HG03097 (cell line): ENCODE measurements around the gene PTGES.
"Not testable (repeated sequence)": the region's sequence is repeated elsewhere in the genome, so short reads cannot be mapped to it uniquely, and the experiment has no call there.

Source experiments
- ATAC-seq: cut with Tn5 transposase; IDR thresholded peaks from one replicate; pipeline ENCODE4 v1.9.1; 2021; ENCODE audit not compliant: unreplicated experiment, low FRiP score

The PTGES gene, protein sequence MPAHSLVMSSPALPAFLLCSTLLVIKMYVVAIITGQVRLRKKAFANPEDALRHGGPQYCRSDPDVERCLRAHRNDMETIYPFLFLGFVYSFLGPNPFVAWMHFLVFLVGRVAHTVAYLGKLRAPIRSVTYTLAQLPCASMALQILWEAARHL

DNA sequence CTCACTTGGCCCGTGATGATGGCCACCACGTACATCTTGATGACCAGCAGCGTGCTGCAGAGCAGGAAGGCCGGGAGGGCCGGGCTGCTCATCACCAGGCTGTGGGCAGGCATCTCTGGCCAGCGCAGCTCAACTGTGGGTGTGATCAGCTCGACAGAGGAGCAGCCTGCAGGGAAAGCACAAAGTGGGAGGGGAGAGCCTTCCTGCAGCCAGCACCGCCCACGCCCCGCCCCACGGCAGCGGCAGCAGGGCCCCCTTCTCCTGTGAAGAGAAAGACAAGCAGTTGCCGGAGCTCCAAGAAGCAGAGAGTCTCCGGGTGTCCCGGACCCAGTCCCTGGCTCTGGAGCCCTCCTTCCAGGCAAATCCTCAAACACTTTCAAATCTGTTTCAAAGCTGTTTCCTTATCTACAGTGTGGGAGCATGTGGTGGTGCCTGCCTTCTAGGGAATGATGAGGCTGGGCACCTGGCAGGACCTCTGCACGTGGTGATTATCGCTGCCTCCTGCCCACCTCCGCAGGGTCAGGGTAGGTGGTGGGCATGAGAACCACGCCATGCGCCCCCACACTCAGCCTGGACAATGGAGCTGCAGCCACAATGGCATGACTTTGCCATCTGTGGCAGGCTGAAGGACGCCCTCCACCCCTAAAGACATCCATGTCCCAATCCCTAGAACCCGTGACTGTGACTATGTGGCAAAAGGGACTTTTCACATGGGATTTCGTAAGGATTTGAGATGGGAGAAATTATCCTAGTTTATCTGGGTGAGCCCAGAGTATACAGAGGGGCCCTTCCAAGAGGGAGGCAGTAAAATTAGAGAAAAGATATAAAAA lies at the start of gene PTGES:
Gene PTGES, minus strand, starts transcription at position 143 of the 830 bp plus-strand sequence. Its CDS starts 30 bp downstream, at position 113.
- ATAC-seq, result no peak

DNA sequence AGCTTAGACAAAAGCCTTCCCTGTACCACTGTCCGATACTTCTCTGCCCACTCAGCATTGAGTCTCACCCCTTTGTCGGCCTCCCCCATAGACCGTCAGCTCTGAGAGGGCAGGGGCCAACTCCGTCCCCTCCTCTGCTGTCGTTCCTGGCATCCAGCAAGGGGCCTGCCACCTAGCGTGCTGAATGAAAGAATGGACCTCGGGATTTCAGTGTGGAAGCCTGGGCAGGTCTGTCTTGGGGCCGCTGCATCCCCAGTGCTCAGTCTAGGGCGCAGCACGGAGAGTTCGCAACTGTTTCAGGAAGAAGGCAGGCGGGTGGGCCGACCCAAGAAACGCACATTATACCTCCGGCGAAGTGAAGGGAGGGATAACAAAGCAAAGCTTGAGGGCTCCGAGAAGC lies 48.7 kb upstream of the PTGES start:
- no peak for ATAC-seq

DNA sequence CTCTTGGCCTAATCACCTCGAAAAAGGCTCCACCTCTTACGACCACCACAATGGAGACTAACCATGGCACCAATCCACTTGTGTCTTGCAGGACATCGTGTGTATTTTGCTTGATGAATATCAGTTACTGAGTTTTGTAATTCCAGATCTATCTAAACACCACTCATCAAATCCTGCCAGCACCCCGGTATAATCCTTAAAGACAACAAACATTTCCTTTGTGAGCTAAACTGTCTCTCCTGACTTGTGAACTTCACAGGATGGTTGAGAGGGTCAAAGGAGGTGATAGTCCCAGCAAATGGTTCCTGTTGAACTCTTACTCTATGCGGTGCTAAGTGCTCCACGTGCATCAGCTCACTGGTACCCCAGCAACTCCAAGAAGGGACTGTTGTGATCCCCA lies 46.1 kb upstream of the PTGES start:
- ATAC-seq, result no peak

DNA sequence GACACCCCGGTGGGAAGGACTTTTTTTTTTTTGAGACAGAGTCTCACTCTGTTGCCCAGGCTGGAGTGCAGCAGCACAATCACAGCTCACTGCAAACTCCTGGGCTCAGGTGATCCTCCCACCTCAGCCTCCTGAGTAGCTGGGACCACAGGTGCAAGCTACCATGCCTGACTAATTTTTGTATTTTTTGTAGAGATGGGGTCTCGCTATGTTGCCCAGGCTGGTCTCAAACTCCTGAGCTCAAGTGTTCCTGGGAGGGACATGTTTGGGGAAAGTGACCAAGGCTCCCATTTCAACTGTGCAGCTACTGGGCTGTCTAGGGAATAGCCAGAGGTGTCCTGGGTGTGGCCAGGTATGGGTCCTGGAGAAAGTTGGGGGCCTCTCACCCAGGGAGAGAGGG lies 43.2 kb upstream of the PTGES start:
- ATAC-seq, result not testable (repeated sequence)

DNA sequence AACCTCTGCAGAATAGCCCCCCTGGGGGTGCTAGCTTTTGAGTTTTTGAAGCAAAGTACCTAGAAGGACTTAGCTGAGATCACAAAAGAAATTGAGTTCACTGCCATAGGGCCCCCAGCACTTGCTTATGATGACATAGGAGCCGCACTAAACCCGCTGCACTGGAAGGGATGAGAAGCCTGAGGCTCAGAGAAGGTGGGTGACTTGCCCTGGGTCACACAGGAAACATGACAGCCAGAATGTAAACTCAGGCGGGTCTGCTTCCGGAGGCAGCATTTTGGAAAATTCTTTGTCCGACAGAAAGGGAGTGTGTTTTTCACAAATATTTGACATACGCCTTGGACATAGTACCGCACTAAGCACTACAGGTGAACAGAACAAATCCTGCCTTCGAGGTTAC lies 41.7 kb upstream of the PTGES start:
- no peak for ATAC-seq

DNA sequence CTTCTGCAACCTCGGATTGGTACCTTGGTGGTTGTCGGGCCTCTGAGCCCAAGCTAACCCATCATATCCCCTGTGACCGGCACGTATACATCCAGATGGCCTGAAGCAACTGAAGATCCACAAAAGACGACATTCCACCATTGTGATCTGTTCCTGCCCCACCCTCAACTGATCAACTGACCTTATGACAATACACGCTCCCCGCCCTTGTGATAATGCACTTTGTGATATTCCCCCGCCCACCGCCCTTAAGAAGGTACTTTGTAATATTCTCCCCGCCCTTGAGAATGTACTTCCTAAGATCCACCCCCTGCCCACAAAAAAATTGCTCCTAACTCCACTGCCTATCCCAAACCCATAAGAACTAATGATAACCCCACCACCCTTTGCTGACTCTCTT lies 33.6 kb upstream of the PTGES start:
- no peak for ATAC-seq

DNA sequence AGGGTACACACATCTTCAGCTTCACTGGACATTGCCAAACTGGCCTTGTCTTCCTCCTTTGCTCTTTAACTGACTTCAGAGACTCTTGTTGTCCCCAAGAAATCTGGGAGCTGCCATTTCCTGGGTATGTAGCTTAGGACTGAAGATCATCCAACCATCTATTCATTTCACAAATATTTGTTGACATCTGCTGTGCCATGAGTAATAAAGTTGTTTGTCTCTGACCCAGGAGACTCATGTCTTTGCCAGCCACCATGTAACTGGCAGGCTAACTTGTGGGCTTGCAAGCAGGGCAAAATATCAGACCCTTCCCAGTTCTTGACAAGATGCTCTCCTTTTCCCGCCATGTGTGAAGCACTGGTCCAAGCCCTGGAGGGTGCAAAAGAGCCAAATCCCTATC lies 33.0 kb upstream of the PTGES start:
- no peak for ATAC-seq

DNA sequence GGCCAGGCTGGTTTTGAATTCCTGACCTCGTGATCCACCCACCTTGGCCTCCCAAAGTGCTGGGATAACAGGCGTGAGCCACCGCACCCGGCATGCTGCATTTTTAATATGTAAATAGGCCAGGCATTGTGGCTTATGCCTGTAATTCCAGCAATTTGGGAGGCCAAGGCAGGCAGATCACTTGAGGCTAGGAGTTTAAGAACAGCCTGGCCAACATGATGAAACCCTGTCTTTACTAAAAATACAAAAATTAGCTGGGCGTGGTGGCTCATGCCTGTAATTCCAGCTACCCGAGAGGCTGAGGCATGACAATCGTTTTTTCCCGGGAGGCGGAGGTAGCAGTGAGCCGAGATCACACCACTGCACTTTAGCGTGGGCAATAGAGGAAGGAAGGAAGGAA lies 32.1 kb upstream of the PTGES start:
- not testable (repeated sequence) for ATAC-seq

DNA sequence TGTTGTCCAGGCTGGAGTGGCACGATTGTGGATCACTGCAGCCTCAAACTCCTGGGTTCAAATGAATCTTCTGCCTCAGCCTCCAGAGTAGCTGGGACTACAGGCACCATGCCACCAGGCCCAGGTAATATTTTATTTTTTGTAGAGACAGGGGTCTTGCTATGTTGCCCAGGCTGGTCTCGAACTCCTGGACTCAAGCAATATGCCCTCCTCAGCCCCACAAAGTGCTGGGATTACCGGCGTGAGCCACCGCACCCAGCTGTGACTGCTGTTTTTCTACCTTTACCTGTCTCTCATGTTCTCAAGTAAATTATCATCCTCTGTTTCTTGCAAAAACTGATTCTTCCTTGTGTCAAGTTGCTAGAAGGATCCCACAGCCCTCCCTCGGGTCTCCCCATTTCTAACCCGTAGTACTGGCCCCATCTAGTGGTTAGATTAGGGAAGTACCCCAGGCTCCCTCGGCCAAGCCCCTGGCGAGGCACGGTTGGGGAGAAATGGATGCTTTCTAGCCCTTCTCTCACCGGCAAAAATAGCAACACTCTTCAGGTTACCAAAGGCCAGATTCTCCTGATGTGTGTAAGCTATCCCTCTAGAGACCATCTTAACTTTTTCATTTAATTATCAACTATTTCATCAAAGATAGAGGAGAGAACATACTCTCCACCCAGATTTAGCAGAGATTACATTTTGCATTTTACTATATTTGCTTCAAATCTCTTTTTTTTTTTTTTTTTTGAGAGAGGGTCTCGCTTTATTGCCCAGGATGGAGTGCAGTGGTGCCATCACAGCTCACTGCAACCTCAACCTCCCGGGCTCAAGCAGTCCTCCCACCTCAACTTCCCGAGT lies 30.9 kb upstream of the PTGES start:
- no peak for ATAC-seq

DNA sequence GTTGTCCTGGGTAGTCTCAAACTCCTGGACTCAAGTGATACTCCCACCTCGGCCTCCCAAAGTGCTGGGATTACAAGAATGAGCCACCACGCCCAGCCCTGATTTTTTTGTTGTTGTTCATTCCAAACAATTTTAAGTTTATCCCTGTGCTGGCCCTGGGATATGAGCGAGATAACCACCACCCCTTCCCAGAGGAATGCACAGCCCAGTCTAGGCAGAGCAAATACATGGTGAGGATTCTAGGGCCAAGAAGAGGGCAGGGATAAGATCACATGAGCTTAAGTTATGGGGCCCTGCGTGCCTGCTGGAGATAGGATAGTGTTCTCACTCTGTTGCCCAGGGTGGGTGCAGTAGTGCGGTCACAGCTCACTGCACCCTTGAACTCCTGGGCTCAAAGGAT lies 29.1 kb upstream of the PTGES start:
- ATAC-seq, result no peak

DNA sequence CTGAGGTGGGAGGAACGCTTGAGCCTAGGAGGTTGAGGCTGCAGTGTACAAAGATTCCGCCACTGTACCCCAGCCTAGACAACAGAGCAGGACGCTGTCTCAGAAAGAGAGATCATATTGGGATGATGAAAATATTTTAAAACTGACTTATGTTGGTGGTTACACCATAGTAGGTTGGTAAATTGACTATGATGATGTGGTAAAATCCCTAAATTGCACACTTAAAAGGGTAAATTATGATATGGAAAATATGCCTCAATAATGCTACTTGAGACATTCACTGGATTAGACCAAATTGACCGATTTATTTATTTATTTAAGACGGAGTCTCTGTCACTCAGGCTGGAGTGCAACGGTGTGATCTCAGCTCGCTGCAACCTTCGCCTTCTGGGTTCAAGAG lies 28.3 kb upstream of the PTGES start:
- no peak for ATAC-seq

DNA sequence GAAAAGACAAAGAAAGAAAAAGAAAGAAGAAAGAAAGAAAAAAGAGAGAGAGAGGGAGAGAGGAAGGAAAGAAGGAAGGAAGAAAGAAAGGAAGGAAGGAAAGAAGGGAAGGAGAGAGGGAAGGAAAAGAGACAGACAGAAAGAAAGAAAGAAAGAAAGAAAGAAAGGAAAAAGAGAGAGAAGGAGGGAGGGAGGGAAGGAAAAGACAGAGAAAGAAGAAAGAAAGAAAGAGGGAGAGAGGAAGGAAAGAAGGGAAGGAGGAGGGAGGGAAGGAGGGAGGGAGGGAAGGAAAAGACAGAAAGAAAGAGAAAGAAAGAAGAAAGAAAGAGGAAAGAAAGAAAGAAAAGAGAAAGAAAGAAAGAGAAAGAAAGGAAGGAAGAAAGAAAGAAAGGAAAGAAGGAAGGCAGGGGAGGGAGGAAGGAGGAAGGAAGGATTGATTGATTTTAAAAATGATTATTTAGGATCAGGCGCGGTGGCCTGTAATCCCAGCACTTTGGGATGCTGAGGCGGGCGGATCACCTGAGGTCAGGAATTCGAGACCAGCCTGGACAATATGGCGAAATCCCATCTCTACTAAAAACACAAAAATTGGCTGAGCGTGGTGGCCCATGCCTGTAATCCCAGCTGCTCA lies 26.8 kb upstream of the PTGES start:
- no peak for ATAC-seq

DNA sequence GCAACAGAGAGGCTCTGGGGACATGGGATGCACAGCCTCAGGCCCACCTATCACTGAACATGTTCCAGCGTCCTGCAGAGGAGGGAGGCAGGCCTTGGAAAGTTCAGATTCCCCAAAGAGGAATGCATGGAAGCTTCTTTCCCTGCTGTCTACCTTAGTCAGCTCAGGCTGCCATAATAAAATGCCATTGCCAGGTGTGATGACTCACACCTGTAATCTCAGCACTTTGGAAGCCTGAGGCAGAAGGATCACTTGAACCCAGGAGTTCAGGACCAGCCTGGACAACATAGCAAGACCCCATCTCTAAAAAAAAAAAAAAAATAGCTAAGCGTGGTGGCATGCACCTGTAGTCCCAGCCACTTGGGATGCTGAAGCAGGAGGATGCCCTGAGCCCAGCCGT lies 25.6 kb upstream of the PTGES start:
- no peak for ATAC-seq

DNA sequence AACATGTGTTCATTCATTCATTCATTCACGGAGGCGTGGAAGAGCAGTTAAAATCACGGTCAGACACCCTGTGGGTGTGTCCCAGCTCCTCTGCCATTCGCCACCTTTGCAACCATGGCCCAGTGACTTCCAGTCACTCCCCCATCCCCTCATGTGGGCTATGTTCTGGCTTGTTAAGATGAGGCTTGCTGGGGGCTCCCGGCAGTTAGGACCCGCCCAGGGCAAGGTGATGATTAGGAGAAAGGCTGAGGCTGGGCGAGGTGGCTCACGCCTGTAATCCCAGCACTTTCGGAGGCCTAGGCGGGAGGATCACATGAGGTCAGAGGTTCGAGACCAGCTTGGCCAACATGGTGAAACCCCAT lies 24.9 kb upstream of the PTGES start:
- no peak for ATAC-seq

DNA sequence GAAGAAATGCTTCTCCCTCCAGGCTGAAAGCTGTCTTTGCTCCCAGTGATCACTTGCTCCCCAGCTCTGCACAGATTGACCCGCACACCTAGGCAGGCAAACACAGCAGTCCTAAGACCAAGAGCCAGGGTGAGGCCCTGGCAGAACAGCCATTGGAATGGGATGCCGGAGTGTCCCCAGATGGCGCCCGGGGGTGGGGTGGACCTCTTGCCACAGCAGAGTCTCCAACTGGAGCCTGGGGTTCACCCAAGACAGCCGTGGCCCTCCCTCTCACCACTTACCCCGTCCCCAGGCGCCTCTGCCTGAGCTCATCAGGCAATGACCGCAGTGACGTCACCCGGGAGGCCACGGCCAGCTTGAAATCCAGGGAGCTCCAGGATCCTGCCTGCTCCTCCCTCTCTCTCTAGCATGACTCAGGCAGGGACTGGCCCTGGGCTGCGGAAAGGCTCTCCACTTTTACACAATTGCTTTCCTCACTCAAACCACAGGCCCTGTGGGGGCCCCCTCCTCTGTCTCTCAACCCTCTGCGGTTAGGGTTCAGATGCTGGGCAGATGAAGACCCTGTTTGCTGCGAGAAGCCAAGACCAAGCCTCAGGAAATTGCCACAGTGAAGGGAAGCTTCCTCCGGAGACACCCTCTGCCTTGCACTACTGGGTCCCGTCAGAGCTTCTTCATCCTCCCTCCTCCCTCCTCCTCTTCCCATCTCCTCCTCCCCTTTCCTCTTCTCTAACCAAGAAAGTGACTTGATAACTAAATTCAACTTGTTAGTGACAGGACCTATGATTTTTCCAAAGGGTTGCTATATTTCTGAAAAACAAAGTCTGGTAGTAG lies 24.3 kb upstream of the PTGES start:
- no peak for ATAC-seq

DNA sequence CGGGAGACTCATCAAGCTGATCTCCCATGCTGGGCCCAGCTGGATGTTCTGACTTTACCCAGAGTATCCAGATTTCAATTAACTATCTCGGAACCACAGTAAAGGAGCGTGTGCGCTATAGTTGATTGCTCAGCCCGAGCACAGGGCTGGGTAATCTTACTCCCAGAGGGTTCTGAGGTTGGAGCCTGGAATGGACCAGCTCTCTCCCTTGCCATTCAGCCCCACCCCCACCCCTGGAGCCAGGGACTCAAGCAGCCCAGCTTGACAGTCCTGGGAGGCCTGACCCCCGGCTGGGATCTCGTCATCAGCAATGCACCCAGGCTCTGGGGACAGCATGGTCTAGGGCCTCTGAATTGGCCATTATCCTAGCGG lies 23.7 kb upstream of the PTGES start:
- ATAC-seq, result no peak

DNA sequence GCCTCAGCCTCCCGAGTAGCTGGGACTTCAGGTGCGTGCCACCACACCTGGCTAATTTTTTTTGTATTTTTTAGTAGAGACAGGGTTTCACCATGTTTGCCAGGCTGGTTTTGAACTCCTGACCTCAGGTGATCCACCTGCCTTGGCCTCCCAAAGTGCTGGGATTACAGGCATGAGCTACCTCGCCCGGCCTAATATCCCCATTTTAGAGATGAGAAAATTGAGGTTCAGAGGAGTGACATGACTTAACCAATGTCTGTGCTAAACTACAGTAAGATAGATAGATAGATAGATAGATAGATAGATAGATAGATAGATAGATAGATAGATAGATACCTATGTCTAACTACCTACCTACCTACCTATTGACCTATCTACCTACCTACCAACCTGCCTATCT lies 23.3 kb upstream of the PTGES start:
- not testable (repeated sequence) for ATAC-seq

DNA sequence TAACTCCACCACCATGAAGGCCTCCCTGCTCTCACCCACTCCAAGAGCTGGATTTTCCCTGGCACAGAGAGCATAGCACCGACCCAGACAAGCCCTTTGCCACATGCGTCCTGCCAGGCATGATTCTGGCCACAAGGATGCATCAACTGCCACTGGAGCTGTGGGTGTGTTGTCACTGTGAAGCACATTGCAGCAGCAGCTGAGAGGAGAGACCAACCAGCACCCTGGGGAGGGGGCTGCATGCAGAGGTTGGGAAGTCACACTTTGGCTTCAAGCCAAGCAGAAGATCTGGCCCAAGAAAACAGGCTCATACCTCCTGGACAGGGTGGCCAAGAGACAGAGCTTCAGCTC lies 22.6 kb upstream of the PTGES start:
- ATAC-seq, result no peak

DNA sequence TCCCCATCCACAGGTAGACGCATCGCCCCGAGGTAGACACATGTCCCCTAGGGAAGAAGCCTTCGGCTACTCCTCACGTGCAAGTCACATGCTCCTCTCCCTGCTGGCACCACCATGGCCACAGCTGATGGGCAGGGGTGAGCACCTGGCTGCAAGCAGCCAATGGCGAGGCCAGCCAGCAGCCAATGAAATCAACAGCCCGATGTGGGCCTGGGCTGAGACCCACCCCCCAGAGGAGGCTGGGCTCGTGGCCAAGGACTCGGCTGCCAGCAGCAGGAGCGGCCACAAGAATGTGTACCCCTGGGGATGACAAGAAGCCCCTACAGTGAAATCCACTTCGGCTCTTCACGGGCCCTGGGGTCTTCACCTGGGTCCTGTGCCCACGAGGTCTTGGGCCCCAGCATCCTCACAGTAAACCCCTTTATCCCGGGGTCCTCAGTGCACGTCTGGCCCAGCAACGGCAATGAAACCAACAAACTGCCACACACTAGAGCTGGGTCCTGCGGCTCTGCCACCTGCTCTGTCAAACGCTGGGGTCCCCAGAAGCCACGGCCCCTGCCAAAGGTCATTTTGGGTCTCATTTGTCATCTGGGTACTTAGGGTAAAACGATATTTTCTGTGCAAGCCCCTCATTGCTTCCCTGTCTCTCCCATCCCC lies 22.1 kb upstream of the PTGES start:
- ATAC-seq, result no peak
